Endothelial cell (in vitro differentiated cells): ENCODE results near the gene TEAD2. TPM values are rescaled to one million over a fixed set of nuclear protein-coding genes. Genes with fewer than 3 reads are reported as not detected.

ENCODE experiments used
- DNase-seq: peaks from one replicate; pipeline ENCODE4 v3.0.0; 2021; ENCODE audit warnings: low spot score
- H3K27ac Mint-ChIP-seq: one replicate; pipeline ENCODE4 v1.8.0; 2021; ENCODE audit warnings: mixed read lengths, inconsistent platforms; ENCODE audit not compliant: unreplicated experiment
- H3K27me3 Mint-ChIP-seq: one replicate; pipeline ENCODE4 v1.8.0; 2021; ENCODE audit warnings: mild to moderate bottlenecking, moderate library complexity, mixed read lengths, inconsistent platforms; ENCODE audit not compliant: unreplicated experiment
- H3K36me3 Mint-ChIP-seq: one replicate; pipeline ENCODE4 v1.8.0; 2021; ENCODE audit warnings: mild to moderate bottlenecking, low read depth, mixed read lengths, inconsistent platforms; ENCODE audit not compliant: unreplicated experiment
- H3K4me1 Mint-ChIP-seq: one replicate; pipeline ENCODE4 v1.8.0; 2021; ENCODE audit warnings: mild to moderate bottlenecking, mixed read lengths, inconsistent platforms; ENCODE audit not compliant: unreplicated experiment
- H3K4me3 Mint-ChIP-seq: one replicate; pipeline ENCODE4 v1.8.0; 2021; ENCODE audit warnings: mild to moderate bottlenecking, mixed read lengths, inconsistent platforms; ENCODE audit not compliant: unreplicated experiment
- H3K9me3 Mint-ChIP-seq: one replicate; pipeline ENCODE4 v1.8.0; 2021; ENCODE audit warnings: mixed read lengths, inconsistent platforms; ENCODE audit not compliant: unreplicated experiment
- total RNA-seq: library from RNA; stranded (reverse); fragmentation: NEBNext Ultra II Directional; extraction: Animal tissue kit (Norgen Biotek cat#: 25700); gene quantifications from one replicate; pipeline ENCODE4 v1.2.1, GENCODE V29; 2021; ENCODE audit not compliant: unreplicated experiment
- TF ChIP-seq, protein P1 (sequence below): fragments of 200-600 bp; sonication (generic); IDR thresholded peaks from one replicate; pipeline ENCODE4 v1.5.0; 2021; ENCODE audit warnings: antibody characterized with exemption; ENCODE audit not compliant: unreplicated experiment

The TEAD2 gene
- total RNA-seq, 1 donor from 2014 or later: 167 TPM

DNA sequence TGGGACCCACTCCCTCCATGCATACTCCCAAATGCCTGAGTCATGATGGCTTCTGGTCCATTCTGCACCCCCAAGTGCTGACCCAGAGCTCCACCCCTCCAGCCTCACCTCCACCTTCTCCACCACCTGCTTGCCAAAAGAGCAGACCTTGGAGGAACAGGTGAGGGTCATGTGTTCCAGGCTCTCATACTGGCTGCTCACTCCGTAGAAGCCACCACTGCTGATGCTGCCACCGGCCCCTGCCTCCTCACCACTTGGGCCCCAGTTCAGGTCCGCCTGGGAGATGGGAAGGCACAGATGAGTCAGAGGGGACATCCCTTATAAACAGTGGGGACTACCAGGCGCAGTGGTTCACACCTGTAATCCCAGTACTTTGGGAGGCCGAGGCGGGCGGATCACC is 19.1 kb downstream of the TEAD2 start:
- H3K4me1 Mint-ChIP-seq: peaks cover 43% of the 10 kb centered on the region

DNA sequence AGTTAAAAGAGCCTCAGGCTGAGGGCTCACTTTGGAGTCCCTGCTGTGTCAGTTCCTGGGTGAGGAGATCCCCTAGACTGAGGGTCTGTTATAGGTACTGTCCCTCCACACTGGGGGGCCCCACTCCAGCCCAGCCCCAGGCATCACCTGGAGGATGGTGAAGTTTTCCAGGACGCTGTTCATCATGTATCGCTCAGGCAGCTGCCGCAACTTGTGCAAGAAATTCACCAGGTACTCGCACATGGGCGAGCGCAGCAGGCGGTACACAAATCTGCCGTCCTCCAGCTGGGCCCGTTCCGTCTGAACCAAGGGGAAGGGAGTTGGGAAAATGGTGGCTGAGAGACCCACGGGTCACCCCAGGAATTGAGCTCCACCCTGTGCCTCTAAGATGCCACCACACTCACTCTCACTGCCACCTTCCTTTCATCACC is 19.9 kb downstream of the TEAD2 start:
- Mint-ChIP-seq H3K4me1 (peaks cover 43% of the 10 kb centered on the region), H3K27ac (peak overlapping the region; percentile 82), H3K4me3 (peak overlapping the region; percentile 78), H3K27me3 (peaks cover 26% of the 10 kb centered on the region), H3K9me3 (no peaks in the 10 kb centered on the region), H3K36me3 (peaks cover 54% of the 10 kb centered on the region)
- TF ChIP-seq, protein P1, sequence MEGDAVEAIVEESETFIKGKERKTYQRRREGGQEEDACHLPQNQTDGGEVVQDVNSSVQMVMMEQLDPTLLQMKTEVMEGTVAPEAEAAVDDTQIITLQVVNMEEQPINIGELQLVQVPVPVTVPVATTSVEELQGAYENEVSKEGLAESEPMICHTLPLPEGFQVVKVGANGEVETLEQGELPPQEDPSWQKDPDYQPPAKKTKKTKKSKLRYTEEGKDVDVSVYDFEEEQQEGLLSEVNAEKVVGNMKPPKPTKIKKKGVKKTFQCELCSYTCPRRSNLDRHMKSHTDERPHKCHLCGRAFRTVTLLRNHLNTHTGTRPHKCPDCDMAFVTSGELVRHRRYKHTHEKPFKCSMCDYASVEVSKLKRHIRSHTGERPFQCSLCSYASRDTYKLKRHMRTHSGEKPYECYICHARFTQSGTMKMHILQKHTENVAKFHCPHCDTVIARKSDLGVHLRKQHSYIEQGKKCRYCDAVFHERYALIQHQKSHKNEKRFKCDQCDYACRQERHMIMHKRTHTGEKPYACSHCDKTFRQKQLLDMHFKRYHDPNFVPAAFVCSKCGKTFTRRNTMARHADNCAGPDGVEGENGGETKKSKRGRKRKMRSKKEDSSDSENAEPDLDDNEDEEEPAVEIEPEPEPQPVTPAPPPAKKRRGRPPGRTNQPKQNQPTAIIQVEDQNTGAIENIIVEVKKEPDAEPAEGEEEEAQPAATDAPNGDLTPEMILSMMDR: no peak
- DNase-seq: no peak

More for the DNA sequence above, 19.1 kb downstream of the TEAD2 start:
- H3K27ac Mint-ChIP-seq: no peak overlapping the region
- DNase-seq: no peak
- peaks cover 58% of the 10 kb centered on the region for H3K36me3 Mint-ChIP-seq
- H3K9me3 Mint-ChIP-seq: no peaks in the 10 kb centered on the region
- TF ChIP-seq, protein P1: no peak
- H3K27me3 Mint-ChIP-seq: peaks cover 29% of the 10 kb centered on the region
- peak overlapping the region; percentile 78 for H3K4me3 Mint-ChIP-seq

DNA sequence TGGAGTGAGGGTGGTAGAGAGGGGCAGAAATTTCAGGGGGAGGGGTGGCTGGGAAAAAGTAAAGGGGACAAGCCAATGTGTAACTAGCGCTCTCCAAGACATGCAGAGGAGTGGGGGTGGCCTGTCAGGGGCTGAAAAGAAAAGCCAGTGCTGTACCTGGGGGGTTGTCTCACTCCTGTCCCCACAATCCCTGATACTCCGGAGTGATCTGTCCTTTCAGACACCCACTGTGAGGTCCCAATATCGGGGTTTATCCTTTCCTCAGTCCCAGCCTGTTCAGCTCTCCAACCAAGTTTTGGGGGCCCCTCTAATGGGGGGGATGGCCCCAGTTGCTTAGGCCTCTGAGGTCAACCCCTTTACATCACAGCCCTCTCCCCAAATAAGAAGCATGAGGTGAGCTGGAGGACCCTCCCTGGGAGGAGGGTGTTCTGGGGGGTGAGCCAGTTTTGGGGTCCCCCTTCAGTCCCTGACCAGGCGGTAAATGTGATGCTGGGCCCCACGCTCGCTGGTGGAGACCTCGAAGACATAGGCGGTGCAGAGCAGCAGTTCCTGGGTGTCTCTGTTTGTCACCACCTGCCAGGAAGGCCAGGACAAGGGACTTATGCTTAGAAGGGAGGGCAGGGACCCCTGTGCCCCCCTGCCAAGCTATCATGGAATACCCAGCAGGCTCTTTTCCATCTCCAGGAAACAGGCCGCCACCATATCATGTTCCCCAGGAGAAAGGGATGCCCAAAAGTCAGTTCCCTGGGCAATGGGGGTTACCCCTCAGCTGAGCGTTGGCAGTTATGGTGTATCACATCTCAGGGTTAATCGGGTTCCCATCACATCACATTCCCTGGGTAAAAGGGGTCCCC is 21.1 kb downstream of the TEAD2 start:
- peaks cover 43% of the 10 kb centered on the region for H3K4me1 Mint-ChIP-seq
- TF ChIP-seq, protein P1: no peak
- H3K4me3 Mint-ChIP-seq: no peak overlapping the region
- H3K36me3 Mint-ChIP-seq: peaks cover 49% of the 10 kb centered on the region
- H3K9me3 Mint-ChIP-seq: no peaks in the 10 kb centered on the region
- H3K27ac Mint-ChIP-seq: no peak overlapping the region
- no peak for DNase-seq
- H3K27me3 Mint-ChIP-seq: peaks cover 26% of the 10 kb centered on the region

DNA sequence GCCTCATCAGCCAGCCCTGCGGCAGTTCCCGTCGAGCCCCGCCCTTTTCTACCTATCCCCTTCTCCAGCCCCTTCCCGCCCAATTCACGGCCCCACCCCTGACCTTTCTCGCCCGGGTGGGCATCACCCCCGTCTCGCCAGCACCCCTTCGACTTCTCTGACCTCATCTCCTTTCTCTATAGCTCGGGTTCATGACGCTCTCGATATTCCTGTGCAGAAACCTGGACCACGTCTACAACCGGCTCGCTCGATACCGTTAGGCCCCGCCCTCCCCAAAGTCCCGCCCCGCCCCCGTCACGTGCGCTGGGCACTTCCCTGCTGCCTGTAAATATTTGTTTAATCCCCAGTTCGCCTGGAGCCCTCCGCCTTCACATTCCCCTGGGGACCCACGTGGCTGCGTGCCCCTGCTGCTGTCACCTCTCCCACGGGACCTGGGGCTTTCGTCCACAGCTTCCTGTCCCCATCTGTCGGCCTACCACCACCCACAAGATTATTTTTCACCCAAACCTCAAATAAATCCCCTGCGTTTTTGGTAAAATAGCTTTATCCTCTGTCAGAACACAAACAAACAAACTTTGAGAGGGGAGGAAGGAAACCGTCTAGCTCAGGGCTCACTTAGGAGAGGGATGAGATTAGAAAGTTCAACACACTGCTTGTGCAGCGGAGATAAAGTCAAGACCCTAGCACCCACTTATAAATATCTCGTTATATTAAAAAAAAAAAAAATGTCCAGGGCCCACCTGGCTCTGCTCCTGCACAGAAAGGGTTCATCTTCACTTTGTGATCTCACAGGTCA is 21.9 kb downstream of the TEAD2 start:
- no peak for DNase-seq
- H3K36me3 Mint-ChIP-seq: peaks cover 44% of the 10 kb centered on the region
- no peaks in the 10 kb centered on the region for H3K9me3 Mint-ChIP-seq
- H3K4me3 Mint-ChIP-seq: peak overlapping the region; percentile 88
- H3K4me1 Mint-ChIP-seq: peaks cover 50% of the 10 kb centered on the region
- H3K27me3 Mint-ChIP-seq: peaks cover 30% of the 10 kb centered on the region
- TF ChIP-seq, protein P1: no peak
- peak overlapping the region; percentile 63 for H3K27ac Mint-ChIP-seq
